Prostate gland (tissue), 2 donors: ENCODE results near the gene SUMO1. TPM values are rescaled to one million over a fixed set of nuclear protein-coding genes. Genes with fewer than 3 reads are reported as not detected.
"Not testable (repeated sequence)": the region's sequence is repeated elsewhere in the genome, so short reads cannot be mapped to it uniquely, and the experiment has no call there.

Source experiments
- DNase-seq: peaks from one replicate; pipeline ENCODE4 v3.0.0-alpha.2; 2019; ENCODE audit warnings: low spot score
- H3K27ac ChIP-seq, 2 donors: fragments of 200-600 bp; sonication (generic); 2 replicates each; pipeline ENCODE4 v1.5.1; 2017 to 2019
- H3K27me3 ChIP-seq: fragments of 200-600 bp; sonication (generic); replicated peaks from 2 replicates; pipeline ENCODE4 v1.5.1; 2019; ENCODE audit not compliant: insufficient read depth
- H3K36me3 ChIP-seq, 2 donors: fragments of 200-600 bp; sonication (generic); 1 replicate in 1 of 2; 2 replicates in 1 of 2; pipeline versions ENCODE4 v1.5.1 to v1.8.1; 2017 to 2019
- H3K4me1 ChIP-seq: fragments of 200-600 bp; sonication (generic); replicated peaks from 2 replicates; pipeline ENCODE4 v1.5.1; 2019
- H3K4me3 ChIP-seq, 2 donors: fragments of 200-600 bp; sonication (generic); 2 replicates each; pipeline ENCODE4 v1.5.1; 2017 to 2019
- H3K9me3 ChIP-seq: fragments of 200-600 bp; sonication (generic); 2 replicates; pipeline ENCODE4 v1.5.1; 2017
- POLR2A ChIP-seq: fragments of 450-650 bp; IDR thresholded peaks from one replicate; pipeline ENCODE4 v1.6.1; 2016; ENCODE audit warnings: antibody characterized with exemption, mild to moderate bottlenecking
- POLR2AphosphoS5 ChIP-seq: sonication (generic); formaldehyde crosslinking; IDR thresholded peaks from one replicate; pipeline ENCODE4 v1.6.1; 2017; ENCODE audit warnings: antibody characterized with exemption
- WGBS: methylation state at CpG from one replicate; pipeline ENCODE4 v1.1.5; 2018; 5-methylcytosine and 5-hydroxymethylcytosine counted together
- intact Hi-C: fragments of 100-400 bp; cut with DNase I; formaldehyde crosslinking; loops from one replicate; pipeline ENCODE4 v1.14.2; 2022
- total RNA-seq, 2 donors: library from RNA; depleted of rRNA; stranded (reverse); fragments of >200 nt; gene quantifications; one replicate each; pipeline ENCODE4 v1.1.0, GENCODE V29; 2016
- TF ChIP-seq, protein P1 (sequence below), 4 experiments: fragments of 200-600 bp in 2 of 4; fragments of 450-650 bp in 2 of 4; sonication (generic) in 2 of 4; IDR thresholded peaks; 1 replicate in 3 of 4; 2 replicates in 1 of 4; pipeline ENCODE4 v1.5.1; 2016 to 2019; ENCODE audit warnings: antibody characterized with exemption in 4 of 4, mild to moderate bottlenecking in 2 of 4, moderate library complexity in 2 of 4

SUMO1 gene
- total RNA-seq, 2 donors from 2014 or later = 70.4 to 95.4 TPM

DNA sequence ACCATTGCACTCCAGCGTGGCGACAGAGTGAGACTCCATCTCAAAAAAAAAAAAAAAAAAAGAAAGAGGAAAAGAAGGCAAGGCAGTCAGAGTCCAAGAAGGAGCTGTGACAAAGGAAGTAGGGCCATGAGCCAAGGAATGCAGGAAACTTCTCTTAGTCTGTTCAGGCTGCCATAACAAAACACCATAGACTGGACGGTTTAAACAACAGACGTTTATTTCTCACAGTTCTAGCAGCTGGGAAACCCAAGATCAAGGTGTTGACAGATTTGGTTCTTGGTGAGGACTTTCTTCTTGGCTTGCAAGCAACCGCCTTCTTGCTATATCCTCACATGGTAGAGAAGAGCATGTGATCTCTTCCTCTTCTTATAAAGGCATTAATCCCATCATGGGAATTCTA, 13.1 kb upstream of the SUMO1 start:
- H3K36me3 ChIP-seq = no peaks in the 10 kb centered on the region
- no peak for TF ChIP-seq POLR2AphosphoS5

DNA sequence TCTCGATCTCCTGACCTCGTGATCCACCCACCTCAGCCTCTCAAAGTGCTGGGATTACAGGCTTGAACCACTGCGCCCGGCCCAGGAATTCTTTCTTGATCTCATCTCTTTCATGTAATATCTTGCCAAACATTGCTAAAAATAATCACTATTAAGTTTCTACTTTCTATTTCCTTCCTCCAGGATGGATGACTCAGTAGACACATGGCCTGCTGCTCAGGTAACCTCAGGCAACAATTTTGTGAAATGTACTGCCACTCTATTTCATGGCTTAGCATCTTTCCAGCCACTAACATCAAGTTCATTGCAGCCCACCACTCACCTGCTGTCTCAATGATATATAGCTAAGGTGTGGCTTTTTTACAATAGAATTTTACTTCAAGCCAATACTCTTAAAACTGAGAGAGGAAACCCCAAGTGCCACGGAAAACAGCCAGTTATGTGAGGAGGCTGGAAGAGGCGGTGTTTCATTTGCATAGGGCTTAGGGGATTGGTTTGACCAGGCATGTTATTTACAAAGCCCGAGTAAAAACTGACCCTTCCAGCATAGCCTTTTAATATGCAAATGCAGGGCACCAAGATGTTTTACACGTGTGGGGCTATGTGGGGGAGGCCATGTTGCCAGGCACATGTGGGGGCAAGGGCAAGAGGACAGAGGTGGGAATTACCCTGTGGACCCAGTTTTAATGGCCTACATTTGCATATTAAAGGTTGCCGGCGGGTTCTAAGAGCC, 11.3 kb upstream of the SUMO1 start:
- no peaks in the 10 kb centered on the region for H3K4me1 ChIP-seq
- no peaks in the 10 kb centered on the region for H3K9me3 ChIP-seq
- DNase-seq = no peak
- H3K27me3 ChIP-seq = no peaks in the 10 kb centered on the region
- WGBS = 51% methylated on average over 10 of the region's 10 CpGs
- H3K27ac ChIP-seq = no peak overlapping the region
- no peak overlapping the region for H3K4me3 ChIP-seq
- TF ChIP-seq POLR2A = no peak
- TF ChIP-seq POLR2AphosphoS5 = no peak
- TF ChIP-seq, protein P1, sequence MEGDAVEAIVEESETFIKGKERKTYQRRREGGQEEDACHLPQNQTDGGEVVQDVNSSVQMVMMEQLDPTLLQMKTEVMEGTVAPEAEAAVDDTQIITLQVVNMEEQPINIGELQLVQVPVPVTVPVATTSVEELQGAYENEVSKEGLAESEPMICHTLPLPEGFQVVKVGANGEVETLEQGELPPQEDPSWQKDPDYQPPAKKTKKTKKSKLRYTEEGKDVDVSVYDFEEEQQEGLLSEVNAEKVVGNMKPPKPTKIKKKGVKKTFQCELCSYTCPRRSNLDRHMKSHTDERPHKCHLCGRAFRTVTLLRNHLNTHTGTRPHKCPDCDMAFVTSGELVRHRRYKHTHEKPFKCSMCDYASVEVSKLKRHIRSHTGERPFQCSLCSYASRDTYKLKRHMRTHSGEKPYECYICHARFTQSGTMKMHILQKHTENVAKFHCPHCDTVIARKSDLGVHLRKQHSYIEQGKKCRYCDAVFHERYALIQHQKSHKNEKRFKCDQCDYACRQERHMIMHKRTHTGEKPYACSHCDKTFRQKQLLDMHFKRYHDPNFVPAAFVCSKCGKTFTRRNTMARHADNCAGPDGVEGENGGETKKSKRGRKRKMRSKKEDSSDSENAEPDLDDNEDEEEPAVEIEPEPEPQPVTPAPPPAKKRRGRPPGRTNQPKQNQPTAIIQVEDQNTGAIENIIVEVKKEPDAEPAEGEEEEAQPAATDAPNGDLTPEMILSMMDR (IDR thresholded peaks at IDR 0.05) = no peak
- intact Hi-C loops = no loop called here
- no peaks in the 10 kb centered on the region for H3K36me3 ChIP-seq

More for the DNA sequence above, 13.1 kb upstream of the SUMO1 start:
- no peak for DNase-seq
- Histone ChIP-seq H3K4me3 (no peak overlapping the region), H3K27me3 (no peaks in the 10 kb centered on the region), H3K4me1 (no peaks in the 10 kb centered on the region), H3K27ac (no peak overlapping the region), H3K9me3 (no peaks in the 10 kb centered on the region)
- 72% methylated on average over 5 of the region's 5 CpGs for WGBS
- intact Hi-C loops = no loop called here

DNA sequence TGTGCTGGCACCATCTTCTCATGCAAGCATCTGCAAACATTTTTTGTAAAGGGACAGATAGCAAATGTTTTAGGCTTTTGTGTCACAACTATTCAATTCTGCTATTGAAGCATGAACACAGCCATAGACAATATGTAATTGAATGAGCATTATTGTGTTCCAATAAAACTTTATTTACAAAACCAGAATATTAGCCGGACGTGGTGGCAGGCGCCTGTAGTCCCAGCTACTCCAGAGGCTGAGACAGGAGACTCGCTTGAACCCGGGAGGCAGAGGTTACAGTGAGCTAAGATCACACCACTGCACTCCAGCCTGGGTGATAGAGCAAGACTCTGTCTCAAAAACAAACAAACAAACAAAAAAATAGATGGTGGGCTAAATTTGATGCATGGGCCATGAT, 9.3 kb upstream of the SUMO1 start:
- H3K4me1 ChIP-seq, H3K27ac ChIP-seq, H3K27me3 ChIP-seq, H3K36me3 ChIP-seq, DNase-seq, intact Hi-C loops, H3K9me3 ChIP-seq, H3K4me3 ChIP-seq: not testable (repeated sequence)
- WGBS = 98% methylated on average over 5 of the region's 5 CpGs

DNA sequence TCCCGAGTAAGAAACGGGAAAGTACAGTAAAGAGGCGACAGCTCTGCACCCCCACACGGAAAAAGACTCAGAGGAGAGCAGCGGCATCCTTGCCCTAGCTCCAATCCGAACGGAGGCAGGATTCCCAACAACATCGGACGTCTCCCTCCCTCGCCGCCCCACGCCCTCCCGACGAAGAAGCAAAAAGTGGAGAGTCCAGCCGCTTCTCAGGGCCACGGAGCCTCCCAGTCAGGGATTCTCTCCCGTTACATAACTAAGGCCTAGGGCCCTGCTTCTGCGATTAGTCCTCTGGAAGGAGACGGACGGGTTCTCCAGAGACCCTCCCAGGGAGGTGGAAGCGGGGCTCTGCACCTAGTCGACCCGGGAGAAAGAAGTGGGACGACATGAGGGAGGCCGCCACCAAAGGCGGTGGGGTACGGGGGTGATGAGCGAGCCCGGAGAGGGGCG, 587 bp downstream of the SUMO1 start:
- Histone ChIP-seq H3K36me3 (no peaks in the 10 kb centered on the region), H3K27ac (peak overlapping the region; percentile 89 to 96), H3K4me3 (peak overlapping the region; percentile 84 to 94), H3K27me3 (no peaks in the 10 kb centered on the region), H3K4me1 (peaks cover 5% of the 10 kb centered on the region), H3K9me3 (no peaks in the 10 kb centered on the region)
- 0% methylated on average over 28 of the region's 30 CpGs for WGBS
- intact Hi-C loops = no loop called here
- no peak for TF ChIP-seq POLR2A
- no peak for TF ChIP-seq POLR2AphosphoS5
- TF ChIP-seq, protein P1 (IDR thresholded peaks at IDR 0.05) = no peak
- DNase-seq = peak; percentile 13

DNA sequence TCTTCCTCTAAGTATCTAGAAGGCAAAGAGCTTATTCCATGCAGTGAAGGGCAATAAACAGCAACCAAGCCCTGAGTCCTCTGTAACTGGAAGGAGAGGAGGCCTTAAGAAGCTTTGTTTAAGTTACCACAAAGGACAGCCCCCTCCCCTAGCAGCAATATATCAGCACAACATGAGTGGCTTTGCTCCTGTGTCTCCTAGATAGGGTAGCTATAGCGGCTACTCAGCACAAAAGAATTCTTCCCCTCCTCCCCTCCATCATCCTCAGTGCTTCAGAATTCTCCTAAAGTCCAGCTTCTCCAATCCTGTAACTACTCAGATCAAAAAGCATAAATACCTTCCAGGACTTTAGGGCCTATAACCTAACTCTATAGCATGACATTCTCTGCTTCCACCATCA, 16.5 kb downstream of the SUMO1 start:
- no peaks in the 10 kb centered on the region for H3K4me1 ChIP-seq
- H3K27me3 ChIP-seq = no peaks in the 10 kb centered on the region
- no peaks in the 10 kb centered on the region for H3K9me3 ChIP-seq
- H3K4me3 ChIP-seq = no peak overlapping the region
- TF ChIP-seq, protein P1 (IDR thresholded peaks at IDR 0.05) = no peak
- TF ChIP-seq POLR2A (no peak), POLR2AphosphoS5 (no peak)
- intact Hi-C loops = no loop called here
- WGBS = 64% methylated on average over 1 of the region's 1 CpG
- H3K27ac ChIP-seq = no peak overlapping the region
- H3K36me3 ChIP-seq = peaks cover 0 to 2% of the 10 kb centered on the region in 2 donors
- DNase-seq = no peak

DNA sequence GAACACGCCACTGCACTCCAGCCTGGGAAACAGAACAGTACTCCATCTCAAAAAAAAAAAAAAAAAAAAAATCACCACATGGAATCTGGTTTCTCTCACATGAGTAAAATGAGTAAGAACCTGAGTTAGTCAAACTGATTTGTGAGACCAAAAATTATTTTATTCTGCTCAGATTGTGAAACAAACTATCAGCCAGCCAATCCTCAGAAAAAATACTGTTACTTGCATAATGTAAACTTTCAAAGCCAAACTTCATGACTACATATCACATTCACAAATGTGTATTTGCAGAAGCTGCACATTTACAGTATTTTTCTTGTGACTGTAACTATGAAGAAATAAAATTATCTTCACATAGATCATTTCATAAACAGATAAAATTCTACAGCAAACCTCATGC, 23.2 kb downstream of the SUMO1 start:
- H3K9me3 ChIP-seq = no peaks in the 10 kb centered on the region
- WGBS = 100% methylated on average over 1 of the region's 1 CpG
- no peak for DNase-seq
- TF ChIP-seq POLR2AphosphoS5 = no peak
- peaks cover 0 to 2% of the 10 kb centered on the region in 2 donors for H3K36me3 ChIP-seq
- H3K4me3 ChIP-seq = no peak overlapping the region
- no peak overlapping the region for H3K27ac ChIP-seq
- H3K4me1 ChIP-seq = no peaks in the 10 kb centered on the region
- intact Hi-C loops = no loop called here
- no peaks in the 10 kb centered on the region for H3K27me3 ChIP-seq
